Amniotic stem cell (primary cell): ENCODE measurements around the gene PAPPA2.
"Not testable (repeated sequence)": the region's sequence is repeated elsewhere in the genome, so short reads cannot be mapped to it uniquely, and the experiment has no call there.

ENCODE experiments used
- DNase-seq: peaks from one replicate; lab custom pipeline; 2025; lab: John Stamatoyannopoulos, UW

PAPPA2 gene

GRCh38 chr1:176462674-176463378 is at the start of gene PAPPA2:
TSS of gene PAPPA2 (plus strand) at chr1:176463175. CDS start at chr1:176556323, 93,148 bp downstream.
- DNase-seq, result no peak

- DNase-seq, result no peak
These were observed 46.2 kb upstream of the PAPPA2 start for GRCh38 chr1:176416777-176417176.

- DNase-seq, result not testable (repeated sequence)
These were observed 43.4 kb upstream of the PAPPA2 start for GRCh38 chr1:176419608-176420007.

DNA sequence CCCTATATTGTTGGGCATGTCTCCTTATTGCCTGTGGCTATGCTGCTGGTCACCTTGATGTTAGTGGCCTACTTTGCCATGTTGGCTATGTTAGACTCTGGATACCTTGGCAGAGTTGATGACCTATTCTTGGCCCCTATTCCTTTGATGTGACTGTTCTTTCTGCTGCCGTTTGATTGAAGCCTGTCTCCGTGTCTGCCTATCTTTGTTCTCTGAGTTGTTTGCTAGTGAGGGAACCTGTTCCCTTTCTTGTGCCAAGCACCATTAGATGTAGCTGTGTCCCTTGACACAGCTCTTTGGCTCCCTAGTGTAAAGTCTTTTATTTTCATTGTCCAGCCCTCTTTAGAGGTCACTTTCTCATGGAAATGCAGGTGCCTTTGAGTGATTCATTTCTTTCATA is 28.7 kb upstream of the PAPPA2 start:
- DNase-seq, result no peak

DNA sequence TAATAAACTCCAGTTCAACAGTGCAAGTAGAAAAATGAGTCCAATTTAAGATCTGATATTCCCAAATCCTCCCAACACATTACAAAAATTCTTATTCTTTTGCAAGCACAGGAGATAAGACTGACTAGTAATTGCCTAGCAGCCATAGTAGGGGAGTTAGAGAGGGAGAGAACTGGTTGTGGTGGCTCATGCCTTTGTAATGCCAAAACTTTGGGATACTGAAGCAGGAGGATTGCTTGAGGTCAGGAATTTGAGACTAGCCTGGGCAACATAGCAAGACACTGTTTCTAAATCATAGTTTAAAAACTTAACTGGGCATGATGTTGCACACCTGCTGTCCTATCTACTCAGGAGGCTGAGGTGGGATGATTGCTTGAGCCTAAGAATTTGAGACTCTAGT is 26.7 kb upstream of the PAPPA2 start:
- no peak for DNase-seq

DNA sequence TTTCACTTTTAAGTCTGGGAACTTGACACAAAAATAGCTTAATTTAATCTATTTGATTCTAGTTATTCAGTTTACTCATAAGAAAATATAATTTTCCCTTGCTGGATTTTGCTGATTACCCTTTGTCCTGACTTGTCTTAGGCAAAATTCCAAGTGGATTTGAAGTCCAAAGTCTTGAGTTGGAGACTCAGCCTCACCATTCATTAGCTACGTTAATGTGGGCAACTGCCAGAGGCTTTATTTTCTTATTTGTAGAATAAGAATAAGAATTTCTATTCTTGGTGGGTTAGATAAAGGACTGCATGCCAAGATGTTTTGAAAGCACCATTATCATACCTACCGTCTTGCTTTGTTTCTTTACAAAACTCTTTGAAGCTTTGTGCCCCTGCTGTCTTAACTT is 22.8 kb upstream of the PAPPA2 start:
- DNase-seq, result no peak

DNA sequence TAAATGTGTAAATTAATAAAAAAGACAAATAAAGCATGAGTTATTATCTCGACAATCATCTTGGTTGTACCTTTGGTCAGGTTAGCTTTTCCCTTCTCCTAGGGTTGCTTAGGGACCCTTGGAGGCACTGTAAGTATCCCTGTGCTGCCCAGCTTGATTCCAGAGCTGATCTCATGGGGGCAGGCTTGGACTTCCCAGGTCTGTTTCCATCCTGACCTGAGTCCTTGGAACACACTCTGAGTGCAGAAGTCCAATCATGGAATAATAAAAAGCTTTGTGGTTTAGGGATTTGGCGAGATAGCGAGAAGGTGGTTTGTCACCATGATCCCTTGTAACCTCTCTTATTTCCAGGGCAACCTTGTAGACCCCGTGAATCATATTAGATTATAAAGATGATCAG is 18.7 kb upstream of the PAPPA2 start:
- no peak for DNase-seq

- no peak for DNase-seq
These were observed 17.6 kb upstream of the PAPPA2 start for GRCh38 chr1:176445402-176445801.

GRCh38 chr1:176448340-176448739 is 14.6 kb upstream of the PAPPA2 start:
- DNase-seq, result no peak

- DNase-seq, result no peak
These were observed 12.4 kb upstream of the PAPPA2 start for GRCh38 chr1:176450526-176450925.

- DNase-seq, result not testable (repeated sequence)
These were observed 11.2 kb upstream of the PAPPA2 start for GRCh38 chr1:176451741-176452140.

DNA sequence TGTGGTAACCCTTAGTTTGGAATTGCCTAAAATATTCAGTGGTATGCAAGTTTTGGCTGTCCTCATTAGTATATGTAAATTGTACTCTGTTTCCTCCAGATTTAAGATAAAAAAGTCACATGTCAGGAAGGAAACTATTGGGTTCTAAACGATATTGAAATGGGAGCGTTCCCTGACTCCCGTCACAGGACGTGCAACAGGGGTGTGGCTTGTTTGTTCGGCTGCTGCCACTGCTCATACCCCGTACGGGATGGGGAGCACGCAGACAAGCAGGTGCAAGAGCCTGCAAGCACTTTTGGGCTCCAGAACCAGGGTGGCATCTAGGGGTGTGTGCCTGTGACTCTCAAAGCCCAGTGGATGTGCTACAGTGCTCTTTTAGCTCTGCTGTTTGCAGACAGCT is 6.2 kb upstream of the PAPPA2 start:
- no peak for DNase-seq

- no peak for DNase-seq
These were observed 2.2 kb upstream of the PAPPA2 start for GRCh38 chr1:176460544-176461336.

GRCh38 chr1:176461576-176461975 is 1.4 kb upstream of the PAPPA2 start:
- no peak for DNase-seq

- DNase-seq, result no peak
These were observed 3.5 kb downstream of the PAPPA2 start for GRCh38 chr1:176466514-176466913.

GRCh38 chr1:176469450-176470010 is 6.6 kb downstream of the PAPPA2 start:
- no peak for DNase-seq

DNA sequence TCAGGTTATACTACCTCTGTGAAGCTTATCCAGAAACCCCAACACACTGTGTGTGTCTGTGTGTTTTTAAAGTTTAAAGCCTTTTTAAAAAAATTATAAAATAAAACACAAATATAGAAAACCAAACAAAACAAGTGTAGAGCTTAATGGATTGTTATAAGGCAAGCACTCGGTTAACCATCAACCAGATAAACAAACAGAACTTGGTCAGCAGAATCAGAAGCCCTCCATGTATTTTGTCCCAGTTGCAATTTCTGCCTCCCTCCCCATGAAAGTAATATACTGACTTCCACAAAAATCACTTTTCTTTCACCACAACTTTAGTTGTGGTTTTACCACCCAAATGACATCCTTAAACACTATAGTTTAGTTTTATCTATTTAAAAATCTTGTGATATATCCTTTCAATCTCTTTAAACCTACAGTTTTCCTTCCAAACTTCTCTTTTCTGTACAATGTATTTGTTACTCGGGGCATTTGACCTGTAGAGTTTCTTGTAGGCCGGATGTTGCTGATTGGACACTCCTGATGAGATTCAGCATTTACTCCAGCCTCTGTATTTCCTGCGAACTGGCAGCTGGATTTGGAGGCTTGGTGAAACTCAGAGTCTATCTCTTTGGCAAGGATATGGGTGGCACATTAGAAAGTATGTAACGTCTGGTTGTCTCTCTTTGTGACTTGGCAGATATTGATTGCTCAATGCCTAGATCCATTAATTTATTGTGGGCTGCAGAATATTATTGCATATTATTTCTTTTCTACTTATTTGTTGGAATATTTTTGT is 8.6 kb downstream of the PAPPA2 start:
- no peak for DNase-seq

GRCh38 chr1:176479971-176480370 is 17.0 kb downstream of the PAPPA2 start:
- no peak for DNase-seq

- no peak for DNase-seq
These were observed 17.8 kb downstream of the PAPPA2 start for GRCh38 chr1:176480750-176481149.

- DNase-seq, result no peak
These were observed 22.1 kb downstream of the PAPPA2 start for GRCh38 chr1:176485083-176485482.

DNA sequence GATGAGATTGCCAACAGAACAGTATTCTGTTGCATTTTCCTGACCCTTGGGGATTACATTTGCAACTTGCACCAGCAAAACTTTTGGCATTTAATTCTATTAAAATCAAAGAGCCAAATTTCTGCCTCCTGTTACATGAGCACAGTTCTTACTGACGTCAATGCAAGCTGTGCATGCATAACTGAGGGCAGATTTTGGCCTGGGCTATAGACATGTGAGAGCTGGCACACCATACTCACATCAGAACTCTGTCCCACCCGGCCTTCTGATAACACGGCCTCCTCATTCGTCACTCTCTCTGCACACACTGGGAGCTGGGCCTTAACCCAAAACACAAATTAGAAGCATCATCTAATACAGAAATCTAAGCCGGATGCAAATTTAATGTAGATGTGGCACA is 31.5 kb downstream of the PAPPA2 start:
- DNase-seq, result no peak

GRCh38 chr1:176499671-176500070 is 36.7 kb downstream of the PAPPA2 start:
- no peak for DNase-seq
